Neural cell (in vitro differentiated cells): ENCODE measurements around the gene SNRPN.

Source experiments
- MXI1 ChIP-seq: fragments of 450-650 bp; conservative IDR thresholded peaks from 2 replicates; pipeline ENCODE4 v1.6.1; 2014; ENCODE audit warnings: antibody characterized with exemption, mild to moderate bottlenecking; ENCODE audit not compliant: poor library complexity, severe bottlenecking
- RAD21 ChIP-seq: fragments of 450-650 bp; conservative IDR thresholded peaks from 2 replicates; pipeline ENCODE4 v1.6.1; 2014; ENCODE audit warnings: antibody characterized with exemption, mild to moderate bottlenecking, moderate library complexity
- SMC3 ChIP-seq: fragments of 450-650 bp; conservative IDR thresholded peaks from 2 replicates; pipeline ENCODE4 v1.6.1; 2014; ENCODE audit warnings: antibody characterized with exemption, mild to moderate bottlenecking, moderate library complexity; ENCODE audit not compliant: poor library complexity
- TF ChIP-seq, protein P1 (sequence below): fragments of 450-650 bp; IDR thresholded peaks from 2 replicates; pipeline ENCODE4 v1.5.1; 2014; ENCODE audit warnings: antibody characterized with exemption, mild to moderate bottlenecking, moderate library complexity; ENCODE audit not compliant: poor library complexity, severe bottlenecking
- TF ChIP-seq, protein P2 (sequence below): IDR thresholded peaks from 2 replicates; pipeline ENCODE4 v1.6.1; 2012; ENCODE audit warnings: borderline replicate concordance

DNA sequence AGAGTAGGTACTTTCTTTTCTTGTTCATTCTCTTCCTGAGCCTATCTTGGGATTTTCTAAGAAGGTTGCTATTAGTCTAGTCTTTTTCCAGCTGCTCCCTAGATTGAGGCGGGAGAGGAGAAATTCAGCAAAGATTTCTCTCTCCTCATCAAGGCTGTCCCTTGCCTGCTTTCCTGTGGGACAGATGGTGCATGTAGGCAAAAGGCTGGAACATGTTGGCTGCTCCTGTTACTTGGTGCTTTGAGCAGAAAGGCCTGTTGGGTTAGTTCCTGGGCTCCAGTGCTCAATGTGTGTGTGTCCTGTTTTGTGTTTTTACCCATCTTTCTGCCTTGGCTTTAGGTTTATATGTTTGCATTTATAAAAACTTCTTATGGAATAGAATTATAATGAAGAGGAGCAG is 9.1 kb upstream of the SNRPN start:
- TF ChIP-seq, protein P1, sequence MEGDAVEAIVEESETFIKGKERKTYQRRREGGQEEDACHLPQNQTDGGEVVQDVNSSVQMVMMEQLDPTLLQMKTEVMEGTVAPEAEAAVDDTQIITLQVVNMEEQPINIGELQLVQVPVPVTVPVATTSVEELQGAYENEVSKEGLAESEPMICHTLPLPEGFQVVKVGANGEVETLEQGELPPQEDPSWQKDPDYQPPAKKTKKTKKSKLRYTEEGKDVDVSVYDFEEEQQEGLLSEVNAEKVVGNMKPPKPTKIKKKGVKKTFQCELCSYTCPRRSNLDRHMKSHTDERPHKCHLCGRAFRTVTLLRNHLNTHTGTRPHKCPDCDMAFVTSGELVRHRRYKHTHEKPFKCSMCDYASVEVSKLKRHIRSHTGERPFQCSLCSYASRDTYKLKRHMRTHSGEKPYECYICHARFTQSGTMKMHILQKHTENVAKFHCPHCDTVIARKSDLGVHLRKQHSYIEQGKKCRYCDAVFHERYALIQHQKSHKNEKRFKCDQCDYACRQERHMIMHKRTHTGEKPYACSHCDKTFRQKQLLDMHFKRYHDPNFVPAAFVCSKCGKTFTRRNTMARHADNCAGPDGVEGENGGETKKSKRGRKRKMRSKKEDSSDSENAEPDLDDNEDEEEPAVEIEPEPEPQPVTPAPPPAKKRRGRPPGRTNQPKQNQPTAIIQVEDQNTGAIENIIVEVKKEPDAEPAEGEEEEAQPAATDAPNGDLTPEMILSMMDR, result no peak
- TF ChIP-seq, protein P2, sequence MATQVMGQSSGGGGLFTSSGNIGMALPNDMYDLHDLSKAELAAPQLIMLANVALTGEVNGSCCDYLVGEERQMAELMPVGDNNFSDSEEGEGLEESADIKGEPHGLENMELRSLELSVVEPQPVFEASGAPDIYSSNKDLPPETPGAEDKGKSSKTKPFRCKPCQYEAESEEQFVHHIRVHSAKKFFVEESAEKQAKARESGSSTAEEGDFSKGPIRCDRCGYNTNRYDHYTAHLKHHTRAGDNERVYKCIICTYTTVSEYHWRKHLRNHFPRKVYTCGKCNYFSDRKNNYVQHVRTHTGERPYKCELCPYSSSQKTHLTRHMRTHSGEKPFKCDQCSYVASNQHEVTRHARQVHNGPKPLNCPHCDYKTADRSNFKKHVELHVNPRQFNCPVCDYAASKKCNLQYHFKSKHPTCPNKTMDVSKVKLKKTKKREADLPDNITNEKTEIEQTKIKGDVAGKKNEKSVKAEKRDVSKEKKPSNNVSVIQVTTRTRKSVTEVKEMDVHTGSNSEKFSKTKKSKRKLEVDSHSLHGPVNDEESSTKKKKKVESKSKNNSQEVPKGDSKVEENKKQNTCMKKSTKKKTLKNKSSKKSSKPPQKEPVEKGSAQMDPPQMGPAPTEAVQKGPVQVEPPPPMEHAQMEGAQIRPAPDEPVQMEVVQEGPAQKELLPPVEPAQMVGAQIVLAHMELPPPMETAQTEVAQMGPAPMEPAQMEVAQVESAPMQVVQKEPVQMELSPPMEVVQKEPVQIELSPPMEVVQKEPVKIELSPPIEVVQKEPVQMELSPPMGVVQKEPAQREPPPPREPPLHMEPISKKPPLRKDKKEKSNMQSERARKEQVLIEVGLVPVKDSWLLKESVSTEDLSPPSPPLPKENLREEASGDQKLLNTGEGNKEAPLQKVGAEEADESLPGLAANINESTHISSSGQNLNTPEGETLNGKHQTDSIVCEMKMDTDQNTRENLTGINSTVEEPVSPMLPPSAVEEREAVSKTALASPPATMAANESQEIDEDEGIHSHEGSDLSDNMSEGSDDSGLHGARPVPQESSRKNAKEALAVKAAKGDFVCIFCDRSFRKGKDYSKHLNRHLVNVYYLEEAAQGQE, result no peak
- no peak for TF ChIP-seq SMC3
- TF ChIP-seq MXI1, result no peak
- TF ChIP-seq RAD21, result no peak
